Heart right ventricle (tissue), 16 donors: Measurements from ENCODE around the gene WARS2. TPM values are rescaled to one million over a fixed set of nuclear protein-coding genes. Genes with fewer than 3 reads are reported as not detected.

Source experiments
- ATAC-seq, 8 donors: fragments of 200-7000 bp; cut with Tn5 transposase; one replicate each; pipeline ENCODE4 v1.9.1; 2020; ENCODE audit warnings: mild to moderate bottlenecking in 8 of 8, moderate library complexity in 8 of 8, moderate number of reproducible peaks in 1 of 8
- DNase-seq, 2 donors: peaks; one replicate each; pipeline ENCODE4 v3.0.0-alpha.2; 2020
- H3K27ac ChIP-seq, 10 donors: fragments of 200-600 bp; sonication (generic) in 2 of 10; one replicate each; pipeline versions ENCODE4 v1.5.0 to v1.8.0; 2020 to 2022; ENCODE audit warnings: mild to moderate bottlenecking in 3 of 10
- H3K27me3 ChIP-seq, 7 donors: fragments of 200-600 bp; one replicate each; pipeline ENCODE4 v1.8.0; 2021 to 2022; ENCODE audit warnings: mild to moderate bottlenecking in 2 of 7
- H3K36me3 ChIP-seq, 9 donors: fragments of 200-600 bp; sonication (generic) in 1 of 9; one replicate each; pipeline versions ENCODE4 v1.5.0 to v1.8.0; 2020 to 2022; ENCODE audit warnings: mild to moderate bottlenecking in 2 of 9
- H3K4me1 ChIP-seq, 9 donors: fragments of 200-600 bp; sonication (generic) in 1 of 9; one replicate each; pipeline versions ENCODE4 v1.5.0 to v1.8.0; 2020 to 2022; ENCODE audit warnings: mild to moderate bottlenecking in 4 of 9
- H3K4me3 ChIP-seq, 10 donors: fragments of 200-600 bp; sonication (generic) in 2 of 10; one replicate each; pipeline versions ENCODE4 v1.5.0 to v1.8.0; 2020 to 2022; ENCODE audit warnings: mild to moderate bottlenecking in 7 of 10, moderate library complexity in 2 of 10
- H3K9me3 ChIP-seq, 11 donors: fragments of 200-600 bp in 10 of 11; sonication (generic) in 2 of 11; one replicate each; pipeline versions ENCODE4 v1.5.0 to v1.8.0; 2013 to 2022; ENCODE audit warnings: mild to moderate bottlenecking in 2 of 11, control low read depth in 1 of 11, moderate library complexity in 1 of 11
- CTCF ChIP-seq, 9 donors: fragments of 200-600 bp; sonication (generic) in 2 of 9; IDR thresholded peaks; one replicate each; pipeline versions ENCODE4 v1.5.0 to v1.8.0; 2021 to 2022; ENCODE audit warnings: antibody characterized with exemption in 9 of 9, mild to moderate bottlenecking in 5 of 9, moderate library complexity in 1 of 9
- WGBS, 2 donors: extraction: QIAGEN DNeasy Blood & Tissue Kit; methylation state at CpG; one replicate each; pipeline ENCODE4 v1.1.7; 2013; ENCODE audit warnings: inconsistent platforms in 1 of 2; 5-methylcytosine and 5-hydroxymethylcytosine counted together
- intact Hi-C, 10 donors: fragments of 100-400 bp; cut with DNase I; formaldehyde crosslinking; loops; one replicate each; pipeline versions ENCODE4 v1.11.1 to v1.14.2; 2022
- polyA plus RNA-seq, 2 donors: library from polyadenylated mRNA; stranded (reverse); fragments of 200-250 nt; gene quantifications; one replicate each; pipeline ENCODE4 v1.2.3, GENCODE V29; 2013
- total RNA-seq, 10 donors: library from RNA; stranded (reverse); fragmentation: NEBNext Ultra II Directional in 3 of 10; extraction: Animal tissue kit (Norgen Biotek cat#: 25700) in 3 of 10; gene quantifications; one replicate each; pipeline versions ENCODE4 v1.2.1 to v1.2.4, GENCODE V29; 2021 to 2023
- donor health status: Arrhythmogenic right ventricular cardiomyopathy.
- donor health status: ischemic (EF 13 %, LVEDD 7.1; RV severe dilation, severe dysfunction).
- donor health status: healthy with polysubstance abuse.
- donor health status: DM: no; HTN: yes; CAD: no.
- donor health status: DM: no; HTN: no; CAD: no.
- donor health status: ischemic (EF 25% LVEDD 6.9; RV normal size, moderate dysfunction).
- donor health status: ischemic (EF 25% LVEDD 5.7; RV mildly dilated, moderate dysfunction).
- donor health status: healthy.
- donor health status: DM: yes; HTN: yes; CAD: no.
- donor health status: Ischemic cardiomyopathy.
- donor health status: ischemic (EF 35%, LVEDD 5.7; RV mildly dilated, moderate dysfunction).
- donor health status: nonischemic (EF 11% LVEDD 7.7; RV severe dilation, severe dysfunction).
- donor health status: DM: yes; HTN: yes; CAD: no.
- donor health status: PGD.
- donor health status: ischemic (EF 29% LVEDD 5.4; RV normal size, mild dysfunction).
- donor health status: nonischemic (EF 23%, LVEDD 6.1; RV moderate dilation, normal function).

WARS2 gene
- total and polyA plus RNA-seq, 12 donors, result 3.5 to 15.4 (median 11.3) TPM

DNA sequence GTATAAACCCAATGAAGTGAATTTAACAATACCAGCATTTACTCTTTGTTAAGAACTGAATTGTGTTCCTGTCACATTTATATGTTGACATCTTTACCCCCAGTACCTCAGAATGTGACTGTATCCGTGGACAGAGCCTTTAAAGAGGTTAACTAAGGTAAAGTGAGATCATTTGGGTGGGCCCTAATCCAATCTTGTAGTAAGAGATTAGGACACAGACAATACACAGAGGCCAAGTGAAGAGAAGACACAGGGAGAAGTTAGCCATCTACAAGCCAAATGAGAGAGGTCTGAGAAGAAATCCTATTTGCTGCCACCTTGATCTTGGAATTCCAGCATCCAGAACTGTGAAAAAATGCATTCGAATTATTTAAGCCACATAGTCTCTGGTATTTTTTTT lies 22.9 kb upstream of the WARS2 start:
- Histone ChIP-seq H3K36me3 (peaks cover 0 to 70% (median 12%) of the 10 kb centered on the region in 9 donors), H3K9me3 (no peaks in the 10 kb centered on the region), H3K27ac (no peak overlapping the region), H3K4me3 (no peak overlapping the region), H3K27me3 (no peaks in the 10 kb centered on the region), H3K4me1 (peaks cover 0 to 24% (median 7%) of the 10 kb centered on the region in 9 donors)
- ATAC-seq (no peak), DNase-seq (no peak)
- intact Hi-C loops, result no loop called here
- TF ChIP-seq CTCF (IDR thresholded peaks at IDR 0.05), result no peak
- whole genome bisulfite sequencing, 2 donors, result 61 to 65% methylated on average over 2 of the region's 2 CpGs

- Histone ChIP-seq H3K9me3 (no peaks in the 10 kb centered on the region), H3K4me3 (peak overlapping the region in 1 of 10 donors; percentile 4), H3K27ac (peak overlapping the region in 6 of 10 donors; percentile 6 to 58 (median 38)), H3K27me3 (no peaks in the 10 kb centered on the region), H3K36me3 (peaks cover 0 to 78% (median 11%) of the 10 kb centered on the region in 9 donors), H3K4me1 (peaks cover 0 to 24% (median 7%) of the 10 kb centered on the region in 9 donors)
- no peak for TF ChIP-seq CTCF (IDR thresholded peaks at IDR 0.05)
- WGBS, 2 donors, result 44 to 47% methylated on average over 4 of the region's 4 CpGs
- ATAC-seq, result peak in 4 of 8 donors; percentile 28 to 67 (median 50)
- intact Hi-C loops, result no loop called here
- DNase-seq, result no peak
These were observed 20.4 kb upstream of the WARS2 start for GRCh38 chr1:119160866-119161265.

- H3K4me1 ChIP-seq, result peaks cover 0 to 24% (median 7%) of the 10 kb centered on the region in 9 donors
- H3K27me3 ChIP-seq, result no peaks in the 10 kb centered on the region
- no peak for TF ChIP-seq CTCF (IDR thresholded peaks at IDR 0.05)
These were observed 20.0 kb upstream of the WARS2 start for GRCh38 chr1:119160409-119160808.

GRCh38 chr1:119159966-119160365 lies 19.5 kb upstream of the WARS2 start:
- Histone ChIP-seq H3K4me3 (no peak overlapping the region), H3K27me3 (no peaks in the 10 kb centered on the region), H3K27ac (peak overlapping the region in 4 of 10 donors; percentile 18 to 58 (median 50)), H3K9me3 (peaks cover 0 to 4% (median 0%) of the 10 kb centered on the region in 11 donors), H3K4me1 (peaks cover 0 to 24% (median 7%) of the 10 kb centered on the region in 9 donors), H3K36me3 (peaks cover 0 to 78% (median 11%) of the 10 kb centered on the region in 9 donors)
- intact Hi-C loops, result no loop called here
- TF ChIP-seq CTCF (IDR thresholded peaks at IDR 0.05), result no peak
- 75 to 85% methylated on average over 2 of the region's 2 CpGs for WGBS, 2 donors
- no peak for DNase-seq
- ATAC-seq, result peak in 3 of 8 donors; percentile 48 to 81 (median 51)

More at GRCh38 chr1:119160409-119160808, 20.0 kb upstream of the WARS2 start:
- 75 to 90% methylated on average over 2 of the region's 2 CpGs for WGBS, 2 donors
- peaks cover 0 to 78% (median 11%) of the 10 kb centered on the region in 9 donors for H3K36me3 ChIP-seq
- intact Hi-C loops, result no loop called here
- no peak overlapping the region for H3K4me3 ChIP-seq
- H3K9me3 ChIP-seq, result no peaks in the 10 kb centered on the region
- peak overlapping the region in 6 of 10 donors; percentile 6 to 58 (median 38) for H3K27ac ChIP-seq
- no peak for DNase-seq
- peak in 2 of 8 donors; percentile 23 to 34 for ATAC-seq
